Pulmonary artery endothelial cell (primary cell): ENCODE measurements around the gene FMN2. TPM values are rescaled to one million over a fixed set of nuclear protein-coding genes. Genes with fewer than 3 reads are reported as not detected.
"Not testable (repeated sequence)": the region's sequence is repeated elsewhere in the genome, so short reads cannot be mapped to it uniquely, and the experiment has no call there.

Experiments used
- DNase-seq: peaks from one replicate; pipeline ENCODE4 v3.0.0-alpha.2; 2011; ENCODE audit warnings: low read depth, low spot score
- total RNA-seq: library from RNA; depleted of rRNA; stranded (reverse); fragments of >200 nt; gene quantifications from 2 replicates; pipeline ENCODE4 v1.2.3, GENCODE V29; 2014

Gene FMN2
- total RNA-seq, 1 donor from 2014 or later, result not detected

DNA sequence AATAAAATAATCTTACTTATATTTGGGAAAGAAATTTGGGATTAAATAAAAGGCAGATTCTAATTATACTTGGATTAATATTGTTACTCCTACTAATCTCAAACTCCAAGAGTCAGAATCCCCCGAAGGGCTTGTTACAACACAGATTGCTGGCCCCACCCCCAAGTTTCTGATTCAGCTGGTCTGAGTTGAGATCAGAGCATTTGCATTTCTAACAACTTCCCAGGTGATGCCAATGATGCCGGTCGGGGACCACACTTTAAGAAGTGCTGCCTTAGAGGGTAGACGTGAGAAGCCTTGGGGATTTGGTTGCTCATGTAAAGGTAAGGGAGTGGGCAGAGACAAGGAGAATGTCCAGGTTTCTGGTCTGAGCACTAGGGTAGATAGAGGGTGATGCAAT, 47.2 kb downstream of the FMN2 start:
- DNase-seq, result no peak

GRCh38 chr1:240139511-240139910, 47.8 kb downstream of the FMN2 start:
- no peak for DNase-seq

- DNase-seq, result no peak
Observed at GRCh38 chr1:240145120-240145519, 53.4 kb downstream of the FMN2 start.

- no peak for DNase-seq
Observed at GRCh38 chr1:240148333-240148732, 56.6 kb downstream of the FMN2 start.

DNA sequence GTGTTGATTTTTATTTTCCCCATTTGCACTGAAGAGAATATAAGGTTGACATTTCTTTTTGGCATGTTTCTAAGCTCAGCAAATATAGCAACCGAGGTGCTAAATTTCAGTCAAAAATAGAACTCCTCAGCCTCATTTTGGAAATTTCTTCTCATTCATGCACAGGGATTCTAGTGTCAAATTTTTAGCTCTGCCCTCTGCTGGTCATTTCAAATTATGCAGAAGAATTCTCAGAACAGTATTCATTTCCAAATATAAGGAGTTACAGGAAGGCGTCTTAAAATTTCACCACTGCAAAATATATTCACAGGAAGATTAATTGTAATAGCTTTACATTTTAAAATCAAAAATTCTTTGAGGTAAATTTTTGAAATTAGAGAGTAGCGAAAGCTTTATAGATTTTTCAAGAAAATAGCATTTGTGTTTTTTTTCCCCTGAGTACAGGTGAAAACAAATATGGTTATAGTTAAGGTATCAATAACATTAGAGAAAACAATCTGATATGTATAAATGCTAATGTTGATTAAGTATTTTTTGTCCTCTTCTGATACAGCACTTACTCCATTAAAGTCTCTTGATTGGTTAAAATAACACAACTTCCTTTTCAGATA, 57.9 kb downstream of the FMN2 start:
- DNase-seq, result no peak

DNA sequence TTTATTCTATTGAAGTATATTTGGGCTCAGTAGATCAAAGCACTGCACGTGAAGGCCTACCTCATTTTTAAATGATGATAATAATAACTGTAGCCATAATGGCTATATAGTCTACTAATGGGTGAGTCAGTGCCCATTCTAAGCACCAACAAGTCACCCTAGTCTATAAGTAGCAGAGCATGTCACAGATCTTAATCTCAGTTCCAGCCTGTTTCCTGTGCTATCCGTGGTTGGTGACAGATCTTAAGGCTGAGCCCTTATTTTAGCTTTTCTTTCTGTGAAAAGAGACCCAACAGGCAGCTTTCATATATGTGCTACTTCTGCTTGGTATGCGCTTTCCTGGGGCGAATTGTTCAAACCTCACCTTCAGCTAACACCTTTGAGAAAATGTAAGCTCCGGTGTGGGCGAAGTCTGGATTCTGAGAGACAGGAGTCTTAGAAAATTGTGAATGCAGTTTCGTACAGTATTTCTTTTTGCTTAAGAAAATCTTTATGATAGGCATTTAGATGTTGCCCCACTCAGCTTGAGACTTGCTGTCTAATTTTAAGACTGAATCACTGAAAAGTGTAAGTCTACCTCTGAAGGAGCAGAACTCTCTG, 59.6 kb downstream of the FMN2 start:
- DNase-seq, result no peak

DNA sequence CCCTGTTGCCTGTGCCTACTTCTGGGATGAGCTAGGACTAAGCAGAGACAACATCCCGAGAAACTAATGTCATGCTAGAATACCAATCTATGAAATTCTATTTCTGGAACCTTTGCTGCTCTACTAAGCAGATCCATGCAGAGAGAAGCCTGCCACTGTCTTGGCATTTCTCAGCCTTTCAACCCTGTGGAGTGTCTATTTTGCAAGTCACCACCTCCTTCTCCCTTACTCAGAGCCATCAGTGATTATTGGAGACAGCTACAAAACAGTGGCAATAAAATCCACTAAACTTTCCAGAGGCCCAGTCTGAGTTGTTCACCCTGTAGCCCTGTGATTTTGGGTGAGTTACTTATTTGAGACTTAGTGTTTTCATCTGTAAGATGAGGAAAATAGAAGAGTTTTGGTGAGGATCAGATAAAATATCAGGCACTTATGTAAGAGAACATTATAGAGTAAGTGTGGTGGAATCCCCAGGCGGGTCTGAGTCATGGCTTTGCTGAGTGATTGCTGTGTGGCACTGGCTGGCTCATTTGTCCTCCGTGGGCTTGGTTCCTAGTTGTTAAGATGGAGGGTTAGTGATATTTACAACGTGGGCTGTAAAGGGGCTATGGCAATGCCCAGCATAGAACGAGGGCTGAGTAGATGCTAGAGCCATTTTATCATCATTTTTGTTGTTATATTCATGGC, 61.1 kb downstream of the FMN2 start:
- DNase-seq, result no peak

DNA sequence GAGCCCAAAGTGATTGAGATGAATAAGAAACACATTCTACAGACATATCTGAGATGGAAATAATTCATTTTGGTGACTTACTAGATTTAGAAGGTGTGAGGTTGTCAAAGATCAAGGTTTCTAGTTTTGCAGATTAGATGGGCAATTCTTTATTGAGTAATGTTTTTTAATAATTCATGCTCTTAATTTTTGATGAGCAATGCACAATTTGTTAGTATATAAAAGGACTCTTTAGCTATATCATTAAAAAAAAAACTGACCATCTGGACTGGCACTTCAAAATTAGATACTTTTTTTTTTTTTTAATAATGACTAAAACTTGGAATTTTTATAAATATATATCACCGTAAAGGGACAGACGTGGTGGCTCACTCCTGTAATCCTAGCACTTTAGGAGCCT, 63.9 kb downstream of the FMN2 start:
- DNase-seq, result no peak

DNA sequence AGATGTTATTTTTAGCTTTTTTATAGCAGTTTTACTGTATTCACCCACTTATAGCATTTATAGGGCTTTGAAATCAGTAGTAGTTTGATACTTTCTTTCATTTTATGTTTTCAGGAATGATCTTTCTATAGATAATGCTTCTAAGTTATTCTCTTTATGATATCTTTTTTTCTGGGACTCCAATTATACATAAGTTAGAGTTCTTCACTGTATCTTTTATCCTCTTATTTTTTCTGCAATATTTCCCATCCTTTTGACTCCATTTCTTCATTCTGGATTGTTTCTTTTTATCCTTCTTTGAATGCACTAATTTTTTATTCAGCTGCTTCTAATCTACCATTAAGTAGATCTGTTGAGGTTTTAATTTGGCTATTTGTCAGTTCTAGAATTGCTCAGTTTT, 73.1 kb downstream of the FMN2 start:
- no peak for DNase-seq

GRCh38 chr1:240169188-240169587, 77.5 kb downstream of the FMN2 start:
- DNase-seq, result no peak

- DNase-seq, result no peak
Observed at GRCh38 chr1:240170266-240170665, 78.6 kb downstream of the FMN2 start.

- no peak for DNase-seq
Observed at GRCh38 chr1:240170806-240171205, 79.1 kb downstream of the FMN2 start.

DNA sequence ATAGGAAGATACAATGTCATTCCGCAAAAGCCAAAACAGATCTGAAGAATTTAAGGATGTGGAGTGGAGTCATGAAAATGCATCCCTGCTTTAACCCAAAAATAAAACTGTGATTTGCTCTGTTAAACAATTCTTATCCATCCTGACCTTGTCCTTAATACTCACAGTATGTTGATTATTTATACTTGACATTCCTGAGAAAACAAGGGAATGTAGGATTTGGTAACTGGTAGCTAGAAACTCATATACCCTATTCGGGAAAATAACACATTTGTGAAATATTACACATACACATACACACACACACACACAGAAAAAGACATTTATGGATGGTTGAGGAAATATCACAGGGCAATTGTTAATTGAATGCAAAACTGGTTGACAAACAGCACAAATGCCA, 80.2 kb downstream of the FMN2 start:
- no peak for DNase-seq

GRCh38 chr1:240173836-240174235, 82.2 kb downstream of the FMN2 start:
- DNase-seq, result no peak

- no peak for DNase-seq
Observed at GRCh38 chr1:240174734-240175133, 83.1 kb downstream of the FMN2 start.

GRCh38 chr1:240178366-240178765, 86.7 kb downstream of the FMN2 start:
- no peak for DNase-seq

- not testable (repeated sequence) for DNase-seq
Observed at GRCh38 chr1:240184682-240185081, 93.0 kb downstream of the FMN2 start.

GRCh38 chr1:240188139-240188538, 96.5 kb downstream of the FMN2 start:
- no peak for DNase-seq

- no peak for DNase-seq
Observed at GRCh38 chr1:240189386-240189989, 97.8 kb downstream of the FMN2 start.

- no peak for DNase-seq
Observed at GRCh38 chr1:240190881-240191401, 99.3 kb downstream of the FMN2 start.

GRCh38 chr1:240192851-240193250, 101.2 kb downstream of the FMN2 start:
- no peak for DNase-seq

DNA sequence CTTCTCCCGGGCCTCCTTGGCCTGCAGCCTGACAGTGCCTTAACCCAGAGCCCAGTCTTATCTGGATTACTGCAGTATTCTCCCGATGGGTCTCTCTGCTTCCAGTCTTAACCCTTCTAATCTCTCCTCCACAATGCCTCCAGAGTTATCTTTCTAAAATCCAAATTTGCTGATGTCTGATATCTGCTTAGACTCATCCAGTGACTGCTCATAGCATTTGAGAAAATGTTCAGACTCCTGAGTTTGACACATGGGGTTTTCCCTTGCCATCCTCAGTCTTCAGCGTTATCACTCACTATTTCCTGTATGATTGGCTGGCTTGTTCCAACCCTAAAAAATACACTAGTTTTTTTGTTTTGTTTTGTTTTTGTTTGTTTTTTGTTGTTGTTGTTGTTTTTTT, 102.0 kb downstream of the FMN2 start:
- no peak for DNase-seq
